Activated naive CD4-positive, alpha-beta T cell treated with anti-CD3 and anti-CD28 coated beads, Interleukin-2, amount 10 ng/mL, durations not matched to agents 7 days and 5 days (primary cell): Measurements from ENCODE around the gene PRCD.
"Not testable (repeated sequence)": the region's sequence is repeated elsewhere in the genome, so short reads cannot be mapped to it uniquely, and the experiment has no call there.

Source experiments
- CTCF ChIA-PET: fragments of 350-600 bp; sonication (Branson Sonifier 250); formaldehyde crosslinking; loops from one replicate; lab custom pipeline; 2021; ENCODE audit warnings: antibody characterized with exemption; lab: Charles Lee
- DNase-seq: peaks from one replicate; pipeline ENCODE4 v3.0.0-alpha.2; 2020
- H3K27ac Mint-ChIP-seq: one replicate; pipeline ENCODE4 v1.8.0; 2021; ENCODE audit warnings: mild to moderate bottlenecking, moderate library complexity, mixed read lengths
- H3K27me3 Mint-ChIP-seq: one replicate; pipeline ENCODE4 v1.8.0; 2021; ENCODE audit warnings: mild to moderate bottlenecking, mixed read lengths
- H3K36me3 Mint-ChIP-seq: one replicate; pipeline ENCODE4 v1.8.0; 2021; ENCODE audit warnings: mixed read lengths
- H3K4me1 Mint-ChIP-seq: one replicate; pipeline ENCODE4 v1.8.0; 2021; ENCODE audit warnings: mixed read lengths
- H3K4me3 Mint-ChIP-seq: one replicate; pipeline ENCODE4 v1.8.0; 2021; ENCODE audit warnings: mild to moderate bottlenecking, moderate library complexity, mixed read lengths
- H3K9me3 Mint-ChIP-seq: one replicate; pipeline ENCODE4 v1.8.0; 2021; ENCODE audit warnings: mixed read lengths

PRCD gene

DNA sequence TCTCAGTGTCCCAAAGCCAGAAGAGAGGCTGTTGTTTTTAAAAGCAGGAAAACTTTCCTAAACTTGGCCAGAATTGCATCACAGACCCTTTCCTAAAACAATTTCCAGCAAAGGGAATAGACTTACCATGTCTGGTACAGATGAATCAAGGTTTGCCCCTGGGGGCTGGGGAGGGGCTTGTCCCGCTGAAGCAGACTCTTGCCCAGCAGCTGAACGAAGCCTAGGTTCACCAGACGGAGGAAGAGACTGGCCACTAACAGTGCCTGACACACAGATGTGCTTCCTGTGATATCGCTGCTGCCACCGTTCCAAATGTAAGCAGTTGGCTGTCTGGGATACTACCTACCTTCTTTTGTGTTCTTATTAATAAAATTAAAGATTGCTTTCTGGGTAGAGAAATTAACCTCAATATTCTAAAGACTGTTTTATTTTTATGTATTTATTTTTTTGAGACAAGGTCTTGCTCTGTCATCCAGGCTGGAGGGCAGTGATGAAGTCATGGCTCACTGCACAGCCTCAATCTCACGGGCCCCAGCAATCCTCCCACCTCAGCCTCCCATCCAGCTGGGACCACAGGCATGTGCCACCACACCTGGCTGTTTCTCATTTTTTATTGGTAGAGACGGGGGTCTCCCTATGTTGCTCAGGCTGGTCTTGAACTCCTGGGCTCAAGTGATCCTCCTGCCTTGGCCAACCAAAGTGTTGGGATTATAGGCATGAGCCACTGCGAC lies 13.5 kb downstream of the PRCD start:
- CTCF ChIA-PET = interaction anchor here (1.0 to 1.3 kb wide), 2 partner anchors 128 kb away, joined by 3 to 4 read pairs; no protein-coding TSS in a partner anchor
- Mint-ChIP-seq H3K4me1 (peaks cover 25% of the 10 kb centered on the region), H3K9me3 (no peaks in the 10 kb centered on the region), H3K27me3 (peaks cover 4% of the 10 kb centered on the region), H3K4me3 (no peak overlapping the region), H3K27ac (no peak overlapping the region), H3K36me3 (peaks cover 8% of the 10 kb centered on the region)
- DNase-seq = no peak

DNA sequence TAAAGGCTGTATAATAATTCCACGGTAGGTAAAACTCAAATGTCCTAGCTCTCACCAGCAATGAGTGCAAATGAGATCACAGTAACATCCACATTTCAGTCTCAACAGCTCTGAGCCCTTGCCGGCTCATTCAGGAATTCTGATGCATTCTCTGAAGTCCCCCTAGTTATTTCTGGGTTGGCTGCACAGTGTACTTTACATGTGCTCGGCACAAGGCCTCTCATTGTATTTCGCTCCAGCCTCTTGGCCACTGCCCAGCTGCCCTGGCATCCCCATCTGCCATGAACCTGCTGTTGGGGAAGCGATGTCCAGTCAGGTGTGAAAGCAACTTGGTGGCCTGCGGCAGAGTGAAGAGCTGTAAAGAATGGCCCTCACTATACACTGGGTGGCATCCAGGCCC lies 14.3 kb downstream of the PRCD start:
- no peaks in the 10 kb centered on the region for H3K9me3 Mint-ChIP-seq
- peaks cover 32% of the 10 kb centered on the region for H3K4me1 Mint-ChIP-seq
- H3K4me3 Mint-ChIP-seq = no peak overlapping the region
- peaks cover 4% of the 10 kb centered on the region for H3K27me3 Mint-ChIP-seq
- peaks cover 13% of the 10 kb centered on the region for H3K36me3 Mint-ChIP-seq
- H3K27ac Mint-ChIP-seq = no peak overlapping the region
- CTCF ChIA-PET = interaction anchor here (1.3 kb wide), 1 partner anchor 127 kb away, joined by 3 read pairs; no protein-coding TSS in a partner anchor
- DNase-seq = no peak

DNA sequence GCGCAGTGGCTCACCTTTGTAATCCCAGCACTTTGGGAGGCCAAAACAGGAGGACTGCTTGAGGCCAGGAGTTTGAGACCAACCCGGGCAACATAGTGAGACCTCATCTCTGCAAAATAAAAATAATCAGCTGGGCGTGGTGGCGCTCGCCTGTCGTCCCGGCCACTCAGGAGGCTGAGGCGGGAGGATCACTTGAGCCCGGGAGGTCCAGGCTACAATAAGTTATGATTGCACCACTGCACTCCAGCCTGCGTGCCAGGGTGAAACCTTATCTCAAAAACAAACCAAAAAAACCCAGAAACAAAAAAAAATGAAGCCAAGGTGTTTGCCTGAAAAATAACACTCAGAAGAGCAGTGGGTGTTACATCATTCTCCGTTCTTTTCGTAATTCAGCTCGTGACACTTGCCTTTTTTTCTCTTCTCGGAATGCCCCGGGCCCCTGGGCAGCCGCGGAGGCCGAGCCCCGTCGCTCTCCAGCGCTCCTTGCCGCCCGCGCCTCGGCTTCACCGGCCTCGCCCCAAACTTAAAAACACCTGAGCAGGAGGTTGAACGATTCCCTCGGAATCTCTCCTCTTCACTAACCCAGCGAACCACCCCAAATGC lies 17.0 kb downstream of the PRCD start:
- no peaks in the 10 kb centered on the region for H3K9me3 Mint-ChIP-seq
- H3K4me1 Mint-ChIP-seq = peaks cover 52% of the 10 kb centered on the region
- peak overlapping the region; percentile 97 for H3K27ac Mint-ChIP-seq
- CTCF ChIA-PET = interaction anchor here (1.3 to 7.4 kb wide), 8 partner anchors 11 to 167 kb away, joined by 3 to 61 read pairs (median 11); no protein-coding TSS in a partner anchor
- no peak for DNase-seq
- no peaks in the 10 kb centered on the region for H3K27me3 Mint-ChIP-seq
- peak overlapping the region; percentile 94 for H3K4me3 Mint-ChIP-seq
- peaks cover 32% of the 10 kb centered on the region for H3K36me3 Mint-ChIP-seq

GRCh38 chr17:76557368-76558197 lies 17.7 kb downstream of the PRCD start:
- H3K9me3 Mint-ChIP-seq = no peaks in the 10 kb centered on the region
- CTCF ChIA-PET = interaction anchor here (1.0 to 7.4 kb wide), 17 partner anchors 10 to 223 kb away, joined by 3 to 61 read pairs (median 4); no protein-coding TSS in a partner anchor

DNA sequence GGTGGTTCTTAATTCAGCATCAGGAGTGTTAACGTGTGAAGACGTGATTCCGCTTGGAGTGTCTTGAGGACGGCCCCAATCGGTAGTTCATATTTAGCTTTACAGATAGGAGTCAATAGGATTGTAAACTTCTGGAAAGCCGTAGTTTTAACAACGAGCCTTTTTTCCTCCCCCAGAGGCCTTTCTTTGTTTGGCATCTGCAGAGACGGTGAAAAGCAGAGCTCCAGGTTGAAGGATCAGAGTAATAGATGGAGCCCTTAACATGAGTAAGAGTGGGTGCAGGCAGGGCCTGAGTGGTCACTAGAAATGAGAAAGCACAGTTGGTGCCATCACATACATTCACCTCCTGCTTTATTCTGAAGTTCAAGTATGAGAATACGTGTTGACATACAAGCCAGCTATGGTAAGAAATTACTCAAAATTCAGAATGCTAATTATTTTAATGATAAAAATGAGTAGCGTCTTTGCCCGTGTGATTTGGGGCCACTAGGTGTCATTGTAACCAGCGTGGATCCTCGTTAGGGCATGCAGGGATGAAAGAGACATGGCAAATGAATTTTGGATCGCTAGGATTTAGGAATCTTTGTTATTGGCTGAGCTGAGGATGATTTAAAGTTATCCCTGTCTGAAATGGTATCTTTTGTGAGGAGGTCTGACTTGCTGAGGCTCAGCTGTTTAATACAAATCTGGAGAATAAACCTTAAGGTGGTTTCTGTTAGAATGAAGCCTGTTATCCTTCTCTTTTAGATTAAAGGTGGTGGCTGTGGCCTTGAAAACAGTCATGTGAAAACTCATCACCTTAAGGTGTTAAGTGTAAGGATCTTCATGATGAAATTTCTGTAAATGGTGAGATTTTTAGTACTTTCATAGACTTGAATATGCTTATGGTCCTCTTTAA lies 18.6 kb downstream of the PRCD start:
- Mint-ChIP-seq H3K27me3 (no peaks in the 10 kb centered on the region), H3K4me1 (peaks cover 63% of the 10 kb centered on the region), H3K27ac (peak overlapping the region; percentile 97), H3K9me3 (no peaks in the 10 kb centered on the region), H3K4me3 (peak overlapping the region; percentile 94), H3K36me3 (peaks cover 43% of the 10 kb centered on the region)
- CTCF ChIA-PET = interaction anchor here (0.7 to 7.4 kb wide), 19 partner anchors 9 to 222 kb away, joined by 3 to 61 read pairs (median 4); no protein-coding TSS in a partner anchor
- peak; percentile 35 for DNase-seq

More at GRCh38 chr17:76557368-76558197, 17.7 kb downstream of the PRCD start:
- Mint-ChIP-seq H3K27me3 (no peaks in the 10 kb centered on the region), H3K36me3 (peaks cover 34% of the 10 kb centered on the region), H3K4me3 (peak overlapping the region; percentile 94), H3K27ac (peak overlapping the region; percentile 97), H3K4me1 (peaks cover 54% of the 10 kb centered on the region)
- peak; percentile 97 for DNase-seq

- not testable (repeated sequence) for H3K27ac Mint-ChIP-seq, DNase-seq, H3K27me3 Mint-ChIP-seq, H3K9me3 Mint-ChIP-seq
- CTCF ChIA-PET = interaction anchor here (1.1 to 7.4 kb wide), 6 partner anchors 13 to 163 kb away, joined by 3 to 61 read pairs (median 6); no protein-coding TSS in a partner anchor
- Mint-ChIP-seq H3K4me1 (peaks cover 63% of the 10 kb centered on the region), H3K4me3 (peak overlapping the region; percentile 94), H3K36me3 (peaks cover 45% of the 10 kb centered on the region)
These were observed 19.6 kb downstream of the PRCD start for GRCh38 chr17:76559460-76559859.

DNA sequence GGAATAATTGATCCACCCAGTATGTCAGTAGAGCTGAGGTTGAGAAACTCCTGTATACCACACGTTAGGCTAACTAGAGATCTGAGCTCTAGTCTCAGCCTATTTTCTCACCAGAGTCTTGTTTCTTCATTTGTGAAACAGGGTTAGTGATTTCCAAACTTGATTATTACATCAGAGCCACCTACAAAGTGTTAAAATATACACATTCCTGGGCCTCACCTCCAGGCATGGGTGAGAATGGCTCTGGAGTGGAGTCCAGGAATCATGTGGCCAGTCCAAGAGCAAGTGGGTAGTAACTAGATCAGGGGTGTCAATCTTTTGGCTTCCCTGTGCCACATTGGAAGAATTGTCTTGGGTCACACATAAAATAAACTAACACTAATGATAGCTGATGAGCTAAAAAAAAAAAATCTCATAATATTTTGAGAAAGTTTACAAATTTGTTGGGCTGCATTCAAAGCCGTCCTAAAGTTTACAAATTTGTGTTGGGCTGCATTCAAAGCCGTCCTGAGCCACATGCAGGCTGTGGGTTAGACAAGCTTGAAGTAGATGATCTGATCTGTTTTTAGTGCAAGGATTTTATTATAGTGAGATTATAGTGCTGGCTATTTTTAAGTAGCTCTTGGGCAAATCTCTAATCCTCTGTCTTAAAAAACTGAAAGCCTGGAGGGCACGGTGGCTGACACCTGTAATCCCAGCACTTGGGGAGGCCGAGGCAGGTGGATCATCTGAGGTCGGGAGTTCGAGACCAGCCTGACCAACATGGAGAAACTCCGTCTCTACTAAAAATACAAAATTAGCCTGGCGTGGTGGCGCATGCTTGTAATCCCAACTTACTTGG lies 20.4 kb downstream of the PRCD start:
- H3K36me3 Mint-ChIP-seq = peaks cover 48% of the 10 kb centered on the region
- no peaks in the 10 kb centered on the region for H3K9me3 Mint-ChIP-seq
- peaks cover 64% of the 10 kb centered on the region for H3K4me1 Mint-ChIP-seq
- peak overlapping the region; percentile 18 for H3K4me3 Mint-ChIP-seq
- H3K27me3 Mint-ChIP-seq = no peaks in the 10 kb centered on the region
- no peak for DNase-seq
- CTCF ChIA-PET = interaction anchor here (0.7 to 7.4 kb wide), 6 partner anchors 14 to 164 kb away, joined by 3 to 61 read pairs (median 4); no protein-coding TSS in a partner anchor
- peak overlapping the region; percentile 24 for H3K27ac Mint-ChIP-seq

DNA sequence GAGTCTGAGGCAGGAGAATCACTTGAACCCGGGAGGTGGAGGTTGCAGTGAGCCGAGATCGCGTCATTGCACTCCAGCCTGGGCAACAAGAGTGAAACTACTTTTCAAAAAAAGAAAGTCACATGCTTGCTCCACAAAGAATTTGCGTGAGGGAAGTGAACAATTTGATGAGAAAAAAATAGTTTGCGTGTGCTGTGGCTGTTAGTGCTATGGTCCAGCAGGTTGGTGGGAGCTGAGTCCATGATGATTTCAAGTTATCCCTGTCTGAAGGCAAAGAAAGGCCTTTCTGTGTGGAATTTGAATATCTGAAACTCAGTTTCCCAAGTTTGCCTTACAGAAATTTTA lies 21.0 kb downstream of the PRCD start:
- Mint-ChIP-seq H3K9me3 (no peaks in the 10 kb centered on the region), H3K27ac (peak overlapping the region; percentile 28), H3K4me3 (no peak overlapping the region), H3K27me3 (no peaks in the 10 kb centered on the region), H3K4me1 (peaks cover 64% of the 10 kb centered on the region), H3K36me3 (peaks cover 50% of the 10 kb centered on the region)
- CTCF ChIA-PET = interaction anchor here (2.0 to 7.4 kb wide), 2 partner anchors 15 to 63 kb away, joined by 4 to 61 read pairs; no protein-coding TSS in a partner anchor
- DNase-seq = no peak

GRCh38 chr17:76561332-76561731 lies 21.5 kb downstream of the PRCD start:
- Mint-ChIP-seq H3K4me1 (peaks cover 63% of the 10 kb centered on the region), H3K27ac (no peak overlapping the region), H3K36me3 (peaks cover 55% of the 10 kb centered on the region), H3K9me3 (no peaks in the 10 kb centered on the region), H3K4me3 (no peak overlapping the region), H3K27me3 (no peaks in the 10 kb centered on the region)
- CTCF ChIA-PET = interaction anchor here (2.0 to 7.4 kb wide), 2 partner anchors 15 to 63 kb away, joined by 4 to 61 read pairs; no protein-coding TSS in a partner anchor
- no peak for DNase-seq

DNA sequence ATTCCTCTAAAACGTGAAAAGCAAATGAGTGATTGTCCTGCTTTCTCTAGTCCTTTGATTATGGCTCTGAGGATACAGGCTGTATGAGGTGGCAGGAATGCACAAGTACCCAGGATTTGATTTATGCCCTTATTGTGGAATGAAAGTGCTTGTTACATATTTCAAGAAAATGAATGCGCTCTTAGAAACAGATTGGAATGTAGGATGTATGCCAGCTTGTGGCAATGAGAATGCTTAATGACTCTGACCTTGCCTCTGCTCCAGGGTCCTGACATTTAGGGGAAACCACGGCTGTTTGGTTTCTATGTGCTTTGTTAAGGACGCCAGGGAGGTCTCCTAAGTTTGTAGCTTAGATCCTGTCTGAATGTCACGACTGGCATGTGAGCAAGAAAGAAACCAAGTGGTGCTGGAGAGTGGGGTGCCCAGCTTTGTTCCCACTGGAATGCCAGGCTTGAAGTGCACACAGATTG lies 22.0 kb downstream of the PRCD start:
- Mint-ChIP-seq H3K27me3 (no peaks in the 10 kb centered on the region), H3K36me3 (peaks cover 56% of the 10 kb centered on the region), H3K4me1 (peaks cover 58% of the 10 kb centered on the region), H3K4me3 (no peak overlapping the region), H3K27ac (no peak overlapping the region), H3K9me3 (no peaks in the 10 kb centered on the region)
- CTCF ChIA-PET = interaction anchor here (1.7 to 7.4 kb wide), 3 partner anchors 16 to 62 kb away, joined by 4 to 61 read pairs (median 4); no protein-coding TSS in a partner anchor
- DNase-seq = no peak

DNA sequence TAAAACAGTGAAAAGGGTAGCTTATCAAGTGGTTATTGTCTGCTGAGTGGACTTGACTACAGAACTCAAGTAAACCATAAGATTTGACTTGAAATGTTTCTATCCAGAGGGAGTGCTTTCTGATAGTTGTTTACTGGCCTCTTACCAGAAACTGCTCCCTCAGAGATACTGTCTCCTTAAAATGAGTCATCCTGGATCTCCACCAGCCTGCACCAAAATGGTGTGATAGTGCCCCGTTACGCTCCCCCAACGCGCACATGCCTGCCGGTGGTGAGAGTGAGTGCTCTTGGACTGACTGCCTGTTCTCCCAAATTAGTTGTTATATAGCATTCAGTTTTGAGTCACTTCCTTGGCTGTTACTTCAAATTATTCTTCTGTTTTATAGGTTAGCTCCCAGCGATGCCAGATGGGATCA lies 22.9 kb downstream of the PRCD start:
- Mint-ChIP-seq H3K27ac (no peak overlapping the region), H3K36me3 (peaks cover 50% of the 10 kb centered on the region), H3K4me3 (no peak overlapping the region), H3K4me1 (peaks cover 52% of the 10 kb centered on the region), H3K9me3 (no peaks in the 10 kb centered on the region), H3K27me3 (no peaks in the 10 kb centered on the region)
- CTCF ChIA-PET = interaction anchor here (1.7 to 7.4 kb wide), 3 partner anchors 16 to 61 kb away, joined by 4 to 61 read pairs (median 4); no protein-coding TSS in a partner anchor
- DNase-seq = no peak

- H3K4me3 Mint-ChIP-seq, H3K9me3 Mint-ChIP-seq, DNase-seq, H3K27me3 Mint-ChIP-seq: not testable (repeated sequence)
- CTCF ChIA-PET = interaction anchor here (1.7 to 7.4 kb wide), 2 partner anchors 17 to 61 kb away, joined by 4 to 61 read pairs; no protein-coding TSS in a partner anchor
- Mint-ChIP-seq H3K4me1 (peaks cover 52% of the 10 kb centered on the region), H3K36me3 (peaks cover 50% of the 10 kb centered on the region), H3K27ac (peak overlapping the region; percentile 37)
These were observed 23.5 kb downstream of the PRCD start for GRCh38 chr17:76563359-76563758.
